ENCODE measurements around the gene DCPS.
"Not testable (repeated sequence)": the region's sequence is repeated elsewhere in the genome, so short reads cannot be mapped to it uniquely, and the experiment has no call there.

The DCPS gene

GRCh38 chr11:126345283-126345682 lies 41.4 kb downstream of the DCPS start:
- DNase-seq (ENCODE audit: low read depth in 2 of 2), result no peak

GRCh38 chr11:126345759-126346585 lies 42.1 kb downstream of the DCPS start:
- no peak for DNase-seq (ENCODE audit: low read depth in 2 of 2)

DNA sequence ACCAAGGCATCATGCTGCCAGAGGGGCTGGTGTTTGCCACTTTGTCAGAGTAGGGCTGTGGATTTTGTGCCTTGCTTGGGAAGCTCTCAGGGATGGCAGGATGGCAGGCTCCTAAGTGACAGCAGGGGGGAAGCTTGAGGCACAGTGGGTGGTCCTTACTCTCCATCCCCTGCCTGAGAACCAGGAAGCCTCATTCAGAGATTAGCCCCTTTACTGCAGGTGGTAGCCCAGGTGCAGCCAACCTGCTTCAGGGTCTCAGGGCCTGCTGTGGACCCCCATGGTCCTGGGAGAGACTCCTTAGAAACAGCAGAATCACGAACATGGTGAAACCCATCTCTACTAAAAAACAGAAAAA lies 42.7 kb downstream of the DCPS start:
- DNase-seq (ENCODE audit: low read depth in 2 of 2), result no peak

DNA sequence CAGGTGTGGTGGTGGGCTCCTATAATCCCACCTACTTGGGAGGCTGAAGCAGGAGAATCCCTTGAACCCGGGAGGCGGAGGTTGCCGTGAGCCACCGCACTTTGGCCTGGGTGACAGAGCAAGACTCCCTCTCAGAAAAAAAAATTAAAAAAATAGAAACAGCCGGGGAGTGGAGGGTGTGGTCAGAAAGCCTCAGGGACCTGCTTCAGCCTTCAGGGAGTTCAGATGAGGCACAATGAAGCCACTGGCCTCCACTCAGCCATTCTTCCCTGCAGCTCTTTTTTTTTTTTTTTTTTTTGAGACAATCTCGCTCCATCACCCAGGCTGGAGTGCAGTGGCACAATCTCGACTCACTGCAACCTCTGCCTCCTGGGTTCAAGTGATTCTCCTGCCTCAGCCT lies 43.1 kb downstream of the DCPS start:
- not testable (repeated sequence) for DNase-seq (ENCODE audit: low read depth in 2 of 2)

GRCh38 chr11:126347751-126348668 lies 44.1 kb downstream of the DCPS start:
- no peak for DNase-seq (ENCODE audit: low read depth in 2 of 2)

DNA sequence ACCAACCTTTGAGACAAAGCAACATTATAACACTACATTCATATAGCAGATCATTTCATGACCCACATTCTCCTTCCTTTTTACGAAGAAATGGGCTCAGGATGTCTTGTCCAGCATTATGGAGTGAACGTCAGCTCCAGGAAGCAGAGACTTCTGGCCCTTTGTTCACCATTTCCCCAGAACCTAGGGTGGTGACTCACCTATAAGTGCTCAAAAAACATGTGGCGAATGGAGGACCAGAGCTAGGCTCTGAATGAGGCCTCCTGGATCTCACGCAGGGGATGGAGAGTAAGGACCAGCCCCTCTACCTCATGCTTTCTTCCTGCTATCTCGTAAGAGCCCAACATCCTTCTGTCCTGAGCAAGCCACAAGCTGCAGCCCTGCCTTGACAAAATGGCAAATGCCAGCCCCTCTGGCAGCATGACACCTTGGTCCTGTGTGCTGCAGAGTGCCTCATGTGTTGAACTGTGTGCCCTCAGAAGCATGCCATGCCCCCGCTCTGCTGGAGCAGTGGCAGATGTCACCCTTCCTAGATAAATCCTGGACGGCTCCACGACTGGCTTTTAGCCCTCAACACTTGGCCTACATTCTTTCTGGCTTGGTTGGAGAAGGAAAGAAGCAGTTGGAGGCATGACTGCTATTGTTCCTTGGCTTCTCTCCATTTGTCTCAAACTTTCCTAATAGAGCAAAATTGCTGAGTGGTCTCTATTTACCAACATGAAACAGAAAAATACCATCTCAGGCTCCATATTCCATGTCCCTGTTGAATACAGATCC lies 45.1 kb downstream of the DCPS start:
- DNase-seq (ENCODE audit: low read depth in 2 of 2), result no peak

- no peak for DNase-seq (ENCODE audit: low read depth in 2 of 2)
These were observed 47.0 kb downstream of the DCPS start for GRCh38 chr11:126350836-126351235.

DNA sequence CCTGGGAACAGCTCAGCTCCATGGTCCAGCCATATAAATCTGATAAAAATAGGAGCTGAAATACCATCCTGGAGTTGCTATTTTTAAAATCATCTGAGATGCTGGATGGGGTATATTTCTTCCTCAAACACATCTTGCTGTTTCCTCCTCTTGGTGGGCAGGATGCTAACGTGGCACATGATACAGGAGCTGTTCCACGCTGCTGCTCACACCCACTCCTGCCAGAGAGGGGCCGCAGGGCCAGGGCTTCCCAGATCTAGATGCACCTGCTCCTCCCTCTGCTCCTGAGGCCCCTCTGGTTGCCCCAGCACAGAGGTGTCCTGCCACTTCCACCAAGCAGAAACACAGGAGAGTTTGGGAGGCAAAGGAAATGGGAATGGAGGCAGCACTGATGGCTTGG lies 48.3 kb downstream of the DCPS start:
- DNase-seq (ENCODE audit: low read depth in 2 of 2), result no peak

DNA sequence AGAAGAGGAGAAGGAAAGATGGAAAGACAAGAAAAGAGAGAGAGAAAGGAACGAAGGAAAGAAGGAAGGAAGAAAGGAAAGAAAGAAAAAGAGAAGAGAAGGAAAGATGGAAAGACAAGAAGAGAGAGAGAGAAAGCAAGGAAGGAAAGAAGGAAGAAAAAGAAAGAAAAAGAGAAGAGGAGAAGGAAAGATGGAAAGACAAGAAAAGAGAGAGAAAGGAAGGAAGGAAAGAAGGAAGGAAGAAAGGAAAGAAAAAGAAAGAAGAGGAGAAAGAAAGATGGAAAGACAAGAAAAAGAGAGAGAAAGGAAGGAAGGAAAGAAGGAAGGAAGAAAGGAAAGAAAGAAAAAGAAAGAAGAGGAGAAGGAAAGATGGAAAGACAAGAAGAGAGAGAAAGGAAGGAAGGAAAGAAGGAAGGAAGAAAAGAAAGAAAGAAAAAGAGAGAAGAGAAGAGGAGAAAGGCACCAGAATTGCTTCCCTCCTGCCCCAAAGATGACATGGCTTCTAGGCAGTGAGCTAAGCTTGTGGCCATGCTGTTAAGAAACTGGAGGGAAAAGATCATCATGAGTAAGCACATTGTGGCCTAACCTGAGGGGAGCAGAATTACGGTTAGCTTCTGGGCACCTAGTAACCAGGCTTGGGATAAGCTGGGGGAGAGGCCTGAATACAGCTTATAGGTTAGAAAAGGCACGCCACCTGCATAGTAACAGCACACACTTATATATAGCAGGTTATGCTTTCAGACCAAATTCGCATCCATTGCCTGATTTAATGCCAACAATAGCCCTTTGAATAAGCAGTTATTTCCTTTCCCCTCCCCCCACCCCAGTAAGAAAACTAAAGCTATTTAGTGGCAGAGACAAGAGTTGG lies 49.3 kb downstream of the DCPS start:
- no peak for DNase-seq (ENCODE audit: low read depth in 2 of 2)

DNA sequence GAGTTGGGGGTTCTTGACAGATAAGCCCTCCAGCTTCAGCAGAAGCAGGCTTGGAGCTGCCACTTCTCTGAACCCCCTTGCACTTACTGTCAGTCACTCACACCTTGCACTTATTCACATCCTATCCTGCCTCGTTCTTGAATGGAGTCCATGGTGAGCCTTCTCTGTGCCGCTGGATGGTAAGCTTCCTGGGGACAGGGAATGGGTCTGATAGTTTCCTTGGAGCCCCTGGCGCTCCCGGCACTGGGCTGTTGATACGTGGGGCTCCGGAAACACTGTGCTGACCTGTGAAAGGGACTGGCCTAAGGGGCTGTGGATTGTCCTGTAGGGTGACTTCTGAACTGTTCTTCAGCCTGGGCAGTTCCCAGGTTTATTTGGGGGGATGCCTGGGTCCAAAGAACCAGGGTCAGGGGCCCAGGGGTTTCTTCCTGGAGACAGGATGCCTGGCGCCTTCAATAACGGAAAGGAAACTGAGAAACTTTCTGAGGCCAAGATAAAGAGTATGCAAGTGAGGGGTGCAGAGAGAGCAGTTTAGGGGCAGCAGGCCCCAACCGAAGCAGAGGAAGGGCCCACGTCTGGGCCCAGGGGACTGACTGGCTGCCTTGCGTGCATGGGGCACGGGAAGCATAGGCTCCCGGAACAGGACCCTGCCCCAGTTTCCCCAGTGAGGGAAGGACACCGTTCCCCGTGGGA lies 50.9 kb downstream of the DCPS start:
- no peak for DNase-seq (ENCODE audit: low read depth in 2 of 2)

DNA sequence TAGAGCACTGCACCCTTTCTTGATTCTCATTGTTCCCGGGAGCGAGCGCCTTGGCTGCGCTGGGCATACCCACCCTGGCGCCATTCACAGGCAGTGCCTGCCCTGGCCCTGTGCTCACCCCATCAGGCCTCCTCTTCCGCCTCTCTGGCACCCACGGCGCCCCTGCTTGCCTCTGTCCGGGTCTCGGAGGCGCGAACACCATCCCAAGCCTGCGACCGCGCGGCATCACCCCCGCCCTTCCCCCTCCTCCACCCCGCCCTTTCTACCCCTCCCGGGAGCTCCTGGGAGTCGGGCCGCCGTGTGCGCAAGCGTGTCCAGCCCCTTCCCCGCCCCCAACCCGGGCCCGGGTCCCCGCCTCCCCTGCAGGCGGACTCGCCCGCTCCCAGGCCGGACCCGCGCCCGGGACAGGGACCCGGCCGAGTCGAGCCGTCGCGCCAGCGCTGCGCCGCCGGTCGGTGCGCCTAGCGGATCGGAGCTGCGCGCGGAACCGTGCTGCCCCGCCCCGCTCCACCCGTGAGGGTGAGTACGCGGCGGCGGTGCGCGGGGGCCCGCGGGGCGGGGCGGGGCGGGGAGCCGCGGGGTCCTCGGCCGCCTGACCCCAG lies 51.6 kb downstream of the DCPS start, which contains the start of gene ST3GAL4:
ST3GAL4 (plus strand) TSS at position 363 of the 602 bp plus-strand sequence. CDS start 50,470 bp downstream, outside the sequence.
- peak; percentile 59 to 76 for DNase-seq (ENCODE audit: low read depth in 2 of 2)

DNA sequence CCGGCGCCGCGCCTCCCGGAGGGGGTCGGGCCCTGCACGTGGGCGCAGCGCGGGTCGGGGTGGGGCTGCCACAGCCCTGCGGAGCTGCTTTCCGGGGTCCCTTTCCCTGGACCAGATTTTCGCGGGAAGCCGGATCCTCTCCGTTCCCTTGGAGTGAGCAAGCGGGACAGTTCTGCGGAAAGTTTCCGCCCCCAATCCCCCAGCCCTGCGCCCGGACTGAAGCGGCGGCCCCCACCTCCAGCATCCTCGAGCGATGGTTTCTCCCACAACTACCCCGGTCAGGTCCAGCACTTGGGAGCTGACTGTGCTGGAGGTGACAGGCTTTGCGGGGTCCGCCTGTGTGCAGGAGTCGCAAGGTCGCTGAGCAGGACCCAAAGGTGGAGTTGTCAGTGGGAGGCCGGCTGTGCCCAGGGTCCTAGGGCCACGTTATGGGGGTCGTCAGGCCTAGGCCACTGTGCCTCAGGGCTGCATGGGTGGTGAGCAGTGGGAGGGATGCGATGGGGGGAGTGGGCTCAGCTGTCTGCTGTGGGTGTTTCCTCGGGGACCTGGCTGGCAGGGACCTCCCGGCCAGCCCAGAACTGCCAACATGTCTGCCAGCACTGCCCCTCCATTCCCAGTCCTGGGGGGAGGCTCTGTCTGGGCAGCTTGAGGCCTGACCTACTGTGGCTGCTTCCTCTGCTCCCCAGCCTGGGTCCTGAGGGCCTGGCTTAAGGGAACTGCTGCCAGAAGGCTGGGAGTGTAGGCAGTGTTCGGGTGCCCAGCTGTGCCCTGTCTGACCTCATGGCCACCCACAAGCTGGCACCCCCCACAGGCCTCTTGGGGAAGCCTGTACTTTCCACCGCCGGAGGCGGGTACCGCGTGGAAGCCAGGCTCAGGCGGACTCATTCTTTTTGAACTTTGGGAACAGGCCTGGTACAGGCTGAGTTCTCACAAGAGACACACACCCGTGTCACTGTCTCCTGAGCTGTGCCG lies 52.4 kb downstream of the DCPS start:
- no peak for DNase-seq (ENCODE audit: low read depth in 2 of 2)

GRCh38 chr11:126357055-126357962 lies 53.4 kb downstream of the DCPS start:
- no peak for DNase-seq (ENCODE audit: low read depth in 2 of 2)

GRCh38 chr11:126357969-126358762 lies 54.3 kb downstream of the DCPS start:
- no peak for DNase-seq (ENCODE audit: low read depth in 2 of 2)

- no peak for DNase-seq (ENCODE audit: low read depth in 2 of 2)
These were observed 54.9 kb downstream of the DCPS start for GRCh38 chr11:126358763-126359160.

- DNase-seq (ENCODE audit: low read depth in 2 of 2), result no peak
These were observed 55.7 kb downstream of the DCPS start for GRCh38 chr11:126359431-126360048.

Data from stimulated activated CD4-positive, alpha-beta T cell treated with anti-CD3 and anti-CD28 coated beads, Interleukin-12 subunit alpha, Interleukin-12 subunit beta, amount 100 ng/mL, for 24 hours (primary cell).